Inflammatory macrophage (primary cell): Measurements from ENCODE around the gene RNF4.
"Not testable (repeated sequence)": the region's sequence is repeated elsewhere in the genome, so short reads cannot be mapped to it uniquely, and the experiment has no call there.

ENCODE experiments used
- DNase-seq, 2 donors: peaks; one replicate each; pipeline ENCODE4 v3.0.0-alpha.2; 2020 to 2022

Gene RNF4

GRCh38 chr4:2458546-2459491 lies 10.1 kb upstream of the RNF4 start:
- no peak for DNase-seq

- no peak for DNase-seq
Observed at GRCh38 chr4:2459589-2460349, 9.1 kb upstream of the RNF4 start.

GRCh38 chr4:2461246-2461960 lies 7.5 kb upstream of the RNF4 start:
- no peak for DNase-seq

GRCh38 chr4:2462218-2462991 lies 6.5 kb upstream of the RNF4 start:
- peak; percentile 40 to 61 for DNase-seq

- no peak for DNase-seq
Observed at GRCh38 chr4:2462992-2463762, 5.7 kb upstream of the RNF4 start.

GRCh38 chr4:2465032-2465431 lies 3.9 kb upstream of the RNF4 start:
- DNase-seq, result no peak

- not testable (repeated sequence) for DNase-seq
Observed at GRCh38 chr4:2465544-2465943, 3.4 kb upstream of the RNF4 start.

- DNase-seq, result peak; percentile 17 to 57
Observed at GRCh38 chr4:2469192-2469984, 482 bp downstream of the RNF4 start.

- DNase-seq, result no peak
Observed at GRCh38 chr4:2470791-2471190, 1.9 kb downstream of the RNF4 start.

- DNase-seq, result peak in 1 of 2 donors; percentile 15
Observed at GRCh38 chr4:2472187-2472586, 3.3 kb downstream of the RNF4 start.

GRCh38 chr4:2478229-2478628 lies 9.3 kb downstream of the RNF4 start:
- no peak for DNase-seq

GRCh38 chr4:2480649-2481048 lies 11.7 kb downstream of the RNF4 start:
- no peak for DNase-seq

- DNase-seq, result no peak
Observed at GRCh38 chr4:2482192-2482591, 13.3 kb downstream of the RNF4 start.

- DNase-seq, result no peak
Observed at GRCh38 chr4:2482693-2483092, 13.8 kb downstream of the RNF4 start.

GRCh38 chr4:2483237-2483636 lies 14.3 kb downstream of the RNF4 start:
- no peak for DNase-seq

- no peak for DNase-seq
Observed at GRCh38 chr4:2484185-2484584, 15.3 kb downstream of the RNF4 start.

- peak; percentile 93 to 97 for DNase-seq
Observed at GRCh38 chr4:2484993-2485392, 16.1 kb downstream of the RNF4 start.

GRCh38 chr4:2485956-2486355 lies 17.1 kb downstream of the RNF4 start:
- peak; percentile 49 to 53 for DNase-seq

GRCh38 chr4:2486981-2487380 lies 18.1 kb downstream of the RNF4 start:
- DNase-seq, result no peak

GRCh38 chr4:2487632-2488031 lies 18.7 kb downstream of the RNF4 start:
- no peak for DNase-seq
